Measurements from ENCODE around the gene APOO. TPM values are rescaled to one million over a fixed set of nuclear protein-coding genes. Genes with fewer than 3 reads are reported as not detected.

Gene APOO
- total and polyA plus RNA-seq, 2 of the 13 experiments (the other 11 are each of a cell fraction or from before 2014, with no cell fraction given): 9.7 to 22.1 TPM

DNA sequence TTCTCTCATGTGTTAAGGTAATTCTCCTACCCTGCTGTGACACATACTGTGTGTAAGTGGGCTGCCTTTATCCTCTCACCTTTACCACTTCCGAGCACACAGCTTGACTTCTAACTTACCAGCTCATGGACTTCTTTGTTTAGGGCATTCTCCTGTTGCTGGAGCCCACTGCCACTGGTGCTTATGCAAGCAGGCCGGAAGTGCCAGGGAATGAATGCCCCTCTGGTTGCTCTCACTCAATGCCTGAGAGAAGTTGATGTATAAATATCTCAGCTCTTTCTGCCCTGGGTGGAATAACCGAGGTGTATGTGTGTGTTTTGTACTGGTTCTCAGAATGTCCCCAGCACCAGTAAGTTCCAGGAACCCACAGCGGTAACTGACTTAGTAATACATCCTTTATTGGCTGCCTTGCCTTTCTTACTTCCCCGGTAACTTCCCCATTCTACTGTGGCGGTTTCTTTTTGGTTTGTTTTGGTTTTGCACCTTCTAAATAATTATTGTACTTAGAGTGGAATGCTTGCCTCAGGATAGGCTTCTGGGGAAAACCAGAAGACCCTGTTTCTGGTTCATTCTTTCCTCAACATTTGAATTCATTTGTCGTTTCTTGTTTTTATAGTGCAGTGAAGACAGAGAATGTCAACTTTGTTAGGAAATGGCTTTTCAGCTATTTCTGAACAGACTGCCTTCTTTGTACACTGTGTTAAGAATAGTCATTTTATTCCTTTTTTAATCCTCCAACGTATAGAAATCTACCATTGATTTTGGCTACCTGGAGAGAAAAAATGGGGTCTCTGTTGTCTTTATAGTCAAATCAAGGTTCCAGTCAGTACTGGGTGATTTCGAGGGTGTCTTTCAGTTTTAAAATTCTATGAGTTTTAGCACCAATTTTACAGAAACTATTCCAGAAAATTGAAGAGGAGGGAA, 45.5 kb upstream of the APOO start:
- intact Hi-C loops (cut with micrococcal nuclease; ENCODE audit: unreplicated experiment): no loop called here
- no peak overlapping the region for H2AFZ ChIP-seq (ENCODE audit: low read length)
- TF ChIP-seq ELF1 (CRISPR knock-in tag; IDR thresholded peaks at IDR 0.05): no peak
- no peak for TF ChIP-seq MLX (CRISPR knock-in tag; IDR thresholded peaks at IDR 0.05)
- TF ChIP-seq PCBP2 (optimal IDR thresholded peaks at IDR 0.05; ENCODE audit: low read depth, low read length, poor library complexity, severe bottlenecking): no peak
- TF ChIP-seq HMGA1 (CRISPR knock-in tag; conservative IDR thresholded peaks at IDR 0.05): no peak
- no peak for TF ChIP-seq ZNF558 (CRISPR knock-in tag; IDR thresholded peaks at IDR 0.05; ENCODE audit: borderline replicate concordance)
- TF ChIP-seq HDAC1 (CRISPR knock-in tag; IDR thresholded peaks at IDR 0.05): no peak
- no peak for TF ChIP-seq ZNF275 (CRISPR knock-in tag; IDR thresholded peaks at IDR 0.05; ENCODE audit: borderline replicate concordance)
- in situ Hi-C loops (cut with HindIII; ENCODE audit: extremely low pct_ligation_motif_present, low pct_unique_long_range_greater_than_20kb): no loop called here
- H3K4me2 ChIP-seq (ENCODE audit: low read depth, low read length): peak overlapping the region; percentile 27; the same call in 1 of the 2 replicates
- no peak for FAIRE-seq
- DNase-seq (ENCODE audit: low spot score): no peak
- no peaks in the 10 kb centered on the region for H4K20me1 ChIP-seq (ENCODE audit: insufficient read depth, low read length)
- no peaks in the 10 kb centered on the region for H3K9me3 ChIP-seq (ENCODE audit: low read length)
- no peak for ATAC-seq
- POLR2A ChIA-PET: no interaction called here
- CTCF ChIA-PET (ENCODE audit: low intra/inter-chr PET ratio, low total read pairs): no interaction called here
- peak overlapping the region in 1 of 3 experiments; percentile 30; a peak in 1 of 6 replicates for H3K4me3 ChIP-seq (replicated peaks in 1 of 3; ENCODE audit: insufficient read depth in 1 of 3, low read depth in 2 of 3, low read length in 3 of 3)
- no peaks in the 10 kb centered on the region for H3K27me3 ChIP-seq (ENCODE audit: control insufficient read depth in 1 of 2, insufficient read depth in 2 of 2, low read length in 2 of 2)
- WGBS (ENCODE audit: low lambda C conversion rate): 28% methylated on average over 8 of the region's 9 CpGs
- no peak overlapping the region for H3K9ac ChIP-seq (ENCODE audit: insufficient read depth, low read depth, low read length)
- H3K79me2 ChIP-seq (ENCODE audit: insufficient read depth, low read length): no peaks in the 10 kb centered on the region
- H3K36me3 ChIP-seq (replicated peaks in 1 of 2; ENCODE audit: control insufficient read depth in 1 of 2, insufficient read depth in 2 of 2, low read length in 2 of 2): no peaks in the 10 kb centered on the region
- H3K27ac ChIP-seq (ENCODE audit: extremely low read length, insufficient read depth, low read length): no peak overlapping the region
- BruUV-seq (replicated peaks): no TSS peak
- no peaks in the 10 kb centered on the region for H3K4me1 ChIP-seq (ENCODE audit: insufficient read depth, low read length)
